ENCODE measurements around the gene SBK3.

The SBK3 gene

GRCh38 chr19:55493645-55494171, 51.6 kb downstream of the SBK3 start:
- no peaks in the 10 kb centered on the region for H3K9me3 Mint-ChIP-seq
- no peaks in the 10 kb centered on the region for H3K4me1 Mint-ChIP-seq
- peaks cover 18% of the 10 kb centered on the region for H3K27me3 Mint-ChIP-seq
- no peak for DNase-seq (ENCODE audit: low spot score in 2 of 2)
- peaks cover 3% of the 10 kb centered on the region for H3K36me3 Mint-ChIP-seq (ENCODE audit: insufficient read depth)
- ATAC-seq (replicated peaks; ENCODE audit: extremely low read depth, poor library complexity, severe bottlenecking), result no peak
- peak overlapping the region; percentile 45 for H3K4me3 Mint-ChIP-seq
- H3K27ac Mint-ChIP-seq (ENCODE audit: low read depth), result no peak overlapping the region

DNA sequence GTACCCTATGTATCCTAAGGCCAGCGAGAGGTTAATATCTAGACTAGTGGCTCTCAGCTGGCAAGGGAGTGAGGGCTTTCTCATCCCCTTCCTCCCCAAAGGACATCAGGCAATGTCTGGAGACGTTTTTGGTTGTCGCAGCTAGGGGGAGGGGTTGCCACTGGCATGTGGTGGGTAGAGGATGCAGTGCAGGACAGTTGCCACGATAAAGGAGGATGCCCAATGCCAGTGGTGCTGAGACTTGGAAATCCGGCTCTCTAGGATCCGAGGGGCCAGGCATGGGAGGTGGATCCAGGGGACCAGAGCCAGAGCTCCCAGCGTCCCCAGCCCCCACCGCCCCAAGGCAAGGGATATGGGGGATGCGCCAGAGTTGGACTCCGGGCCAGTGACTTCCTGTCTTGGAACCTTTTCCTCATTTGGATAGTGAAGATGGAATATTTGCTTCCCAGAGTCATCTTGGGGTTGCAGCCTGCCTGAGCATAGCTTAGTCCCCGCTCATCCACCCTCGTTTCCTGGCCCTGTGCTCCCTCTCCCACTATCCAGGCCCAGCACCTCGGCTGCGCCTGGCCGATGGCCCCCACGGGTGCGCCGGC, 52.2 kb downstream of the SBK3 start:
- no peak overlapping the region for H3K4me3 Mint-ChIP-seq
- H3K27me3 Mint-ChIP-seq, result peaks cover 18% of the 10 kb centered on the region
- ATAC-seq (replicated peaks; ENCODE audit: extremely low read depth, poor library complexity, severe bottlenecking) (no peak), DNase-seq (ENCODE audit: low spot score in 2 of 2) (no peak)
- H3K9me3 Mint-ChIP-seq, result no peaks in the 10 kb centered on the region
- no peak overlapping the region for H3K27ac Mint-ChIP-seq (ENCODE audit: low read depth)
- H3K4me1 Mint-ChIP-seq, result no peaks in the 10 kb centered on the region
- H3K36me3 Mint-ChIP-seq (ENCODE audit: insufficient read depth), result peaks cover 3% of the 10 kb centered on the region

GRCh38 chr19:55492362-55492944, 52.9 kb downstream of the SBK3 start:
- ATAC-seq (replicated peaks; ENCODE audit: extremely low read depth, poor library complexity, severe bottlenecking) (no peak), DNase-seq (ENCODE audit: low spot score in 2 of 2) (no peak)
- Mint-ChIP-seq H3K36me3 (ENCODE audit: insufficient read depth) (peaks cover 3% of the 10 kb centered on the region), H3K4me1 (no peaks in the 10 kb centered on the region), H3K9me3 (no peaks in the 10 kb centered on the region), H3K27ac (ENCODE audit: low read depth) (no peak overlapping the region), H3K27me3 (peaks cover 18% of the 10 kb centered on the region), H3K4me3 (no peak overlapping the region)

DNA sequence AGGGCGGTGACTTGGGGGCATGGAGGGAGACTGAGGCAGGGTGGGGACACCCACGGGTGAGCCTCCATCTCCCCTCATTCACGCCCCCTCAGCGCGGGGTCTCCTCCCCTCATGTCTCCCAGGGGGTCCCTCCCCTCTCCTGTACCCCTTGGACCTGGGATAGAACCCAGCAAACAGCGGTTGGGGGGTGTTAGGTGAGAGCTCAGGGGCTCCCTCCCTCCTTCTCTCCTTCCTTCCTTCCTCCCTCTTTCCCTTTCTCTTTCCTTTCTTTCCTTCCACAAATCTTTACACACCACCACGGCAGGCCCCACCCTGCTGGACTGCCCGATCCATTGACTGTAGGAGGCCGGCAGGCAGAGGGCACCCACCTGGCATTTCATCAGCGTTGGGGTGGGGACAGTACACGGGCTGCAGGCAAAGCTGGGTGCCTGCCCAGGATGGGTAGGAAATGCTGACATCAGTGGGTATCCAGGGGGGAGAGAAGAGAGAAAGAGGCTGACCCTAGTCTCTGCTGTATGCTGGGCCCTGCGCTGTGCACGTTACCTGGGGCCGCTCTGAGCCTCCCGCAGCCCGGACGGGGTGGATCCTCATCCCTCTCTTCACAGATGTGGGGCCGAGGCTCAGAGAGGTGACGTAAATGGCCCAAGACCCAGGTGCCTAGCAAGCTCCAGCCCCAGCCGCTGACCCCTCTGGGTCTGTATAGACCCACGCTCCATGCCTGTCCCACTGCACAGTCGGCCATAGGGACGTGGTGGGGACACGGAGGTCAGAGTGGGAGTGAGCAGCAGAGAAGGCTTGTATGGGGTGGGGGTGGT, 53.6 kb downstream of the SBK3 start:
- Mint-ChIP-seq H3K27me3 (peaks cover 18% of the 10 kb centered on the region), H3K4me3 (no peak overlapping the region), H3K27ac (ENCODE audit: low read depth) (peak overlapping the region; percentile 6), H3K36me3 (ENCODE audit: insufficient read depth) (peaks cover 5% of the 10 kb centered on the region), H3K9me3 (no peaks in the 10 kb centered on the region), H3K4me1 (no peaks in the 10 kb centered on the region)
- DNase-seq (ENCODE audit: low spot score in 2 of 2) (no peak), ATAC-seq (replicated peaks; ENCODE audit: extremely low read depth, poor library complexity, severe bottlenecking) (no peak)

Data from central memory CD8-positive, alpha-beta T cell (primary cell).